Measurements from ENCODE around the gene KCTD11. TPM values are rescaled to one million over a fixed set of nuclear protein-coding genes. Genes with fewer than 3 reads are reported as not detected.
"Not testable (repeated sequence)": the region's sequence is repeated elsewhere in the genome, so short reads cannot be mapped to it uniquely, and the experiment has no call there.

KCTD11 gene
- total RNA-seq, 4 donors from 2014 or later: 3.6 to 7.0 (median 4.6) TPM

- no peak for TF ChIP-seq CTCF (IDR thresholded peaks at IDR 0.05 in 4 of 5, conservative IDR thresholded peaks at IDR 0.05 in 1 of 5)
- TF ChIP-seq POLR2A (IDR thresholded peaks at IDR 0.05): no peak
- intact Hi-C loops (cut with DNase I; ENCODE audit: low total_unique reads) (loop anchor here (1.0 kb wide), 2 partner anchors 38 to 205 kb away; partner anchors contain the start of genes PLSCR3 and SENP3), in situ Hi-C loops (cut with MboI; ENCODE audit: low sequenced_read_pairs in 4 of 4) (loop anchor here in 2 of 4 donors (25.0 kb wide), 2 partner anchors 156 to 181 kb away; partner anchors contain the start of gene TNFSF12 (in 1 of the 2))
- Histone ChIP-seq H3K27ac (no peak overlapping the region), H3K27me3 (no peaks in the 10 kb centered on the region), H3K4me1 (peaks cover 13% of the 10 kb centered on the region in 2 donors), H3K36me3 (no peaks in the 10 kb centered on the region), H3K4me3 (no peak overlapping the region), H3K9me3 (no peaks in the 10 kb centered on the region)
- ATAC-seq: no peak
- DNase-seq: no peak
These were observed 4.8 kb downstream of the KCTD11 start for GRCh38 chr17:7356756-7357155.

GRCh38 chr17:7357381-7357780 lies 5.4 kb downstream of the KCTD11 start:
- in situ Hi-C loops (cut with MboI; ENCODE audit: low sequenced_read_pairs in 4 of 4) (loop anchor here in 2 of 4 donors (25.0 kb wide), 2 partner anchors 155 to 180 kb away; partner anchors contain the start of gene TNFSF12 (in 1 of the 2)), intact Hi-C loops (cut with DNase I; ENCODE audit: low total_unique reads) (no loop called here)
- Histone ChIP-seq H3K27me3 (no peaks in the 10 kb centered on the region), H3K4me1 (peaks cover 13% of the 10 kb centered on the region in 2 donors), H3K36me3 (no peaks in the 10 kb centered on the region), H3K4me3 (no peak overlapping the region), H3K27ac (no peak overlapping the region), H3K9me3 (no peaks in the 10 kb centered on the region)
- TF ChIP-seq CTCF (IDR thresholded peaks at IDR 0.05 in 4 of 5, conservative IDR thresholded peaks at IDR 0.05 in 1 of 5): no peak
- no peak for TF ChIP-seq POLR2A (IDR thresholded peaks at IDR 0.05)
- DNase-seq: no peak
- ATAC-seq: no peak

- in situ Hi-C loops (cut with MboI; ENCODE audit: low sequenced_read_pairs in 4 of 4) (loop anchor here in 2 of 4 donors (25.0 kb wide), 2 partner anchors 150 to 175 kb away; partner anchors contain the start of gene TNFSF12 (in 1 of the 2)), intact Hi-C loops (cut with DNase I; ENCODE audit: low total_unique reads) (no loop called here)
- ATAC-seq: no peak
These were observed 9.9 kb downstream of the KCTD11 start for GRCh38 chr17:7361906-7362305.

DNA sequence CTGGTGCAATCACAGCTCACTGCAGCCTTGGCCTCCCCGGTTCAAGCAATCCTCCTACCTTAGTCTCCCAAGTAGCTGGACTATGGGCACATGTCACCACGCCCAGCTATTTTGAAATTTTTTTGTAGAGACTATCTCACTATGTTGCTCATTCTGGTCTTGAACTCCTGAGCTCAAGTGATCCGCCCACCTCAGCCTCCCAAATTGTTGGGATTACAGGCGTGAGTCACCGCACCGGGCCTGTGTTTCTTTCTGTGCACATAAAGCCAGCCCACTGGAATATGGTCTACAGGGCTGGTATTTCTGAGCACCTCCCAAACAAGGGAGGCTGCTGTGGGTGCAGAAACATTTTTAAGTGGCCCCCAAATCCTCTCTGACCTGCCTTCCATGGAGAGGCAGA lies 11.3 kb downstream of the KCTD11 start:
- TF ChIP-seq POLR2A (IDR thresholded peaks at IDR 0.05): no peak
- TF ChIP-seq CTCF (IDR thresholded peaks at IDR 0.05 in 4 of 5, conservative IDR thresholded peaks at IDR 0.05 in 1 of 5): no peak
- H3K36me3 ChIP-seq: no peaks in the 10 kb centered on the region
- ATAC-seq: no peak
- no peak overlapping the region for H3K4me3 ChIP-seq
- H3K27me3 ChIP-seq: no peaks in the 10 kb centered on the region
- H3K27ac ChIP-seq: no peak overlapping the region
- no peak for DNase-seq
- no peaks in the 10 kb centered on the region for H3K9me3 ChIP-seq
- no peaks in the 10 kb centered on the region for H3K4me1 ChIP-seq
- intact Hi-C loops (cut with DNase I; ENCODE audit: low total_unique reads) (no loop called here), in situ Hi-C loops (cut with MboI; ENCODE audit: low sequenced_read_pairs in 4 of 4) (loop anchor here in 2 of 4 donors (25.0 kb wide), 2 partner anchors 149 to 174 kb away; partner anchors contain the start of gene TNFSF12 (in 1 of the 2))

More at GRCh38 chr17:7361906-7362305, 9.9 kb downstream of the KCTD11 start:
- no peaks in the 10 kb centered on the region for H3K36me3 ChIP-seq
- H3K27ac ChIP-seq: no peak overlapping the region
- TF ChIP-seq POLR2A (IDR thresholded peaks at IDR 0.05): no peak
- TF ChIP-seq CTCF (IDR thresholded peaks at IDR 0.05 in 4 of 5, conservative IDR thresholded peaks at IDR 0.05 in 1 of 5): no peak
- no peaks in the 10 kb centered on the region for H3K27me3 ChIP-seq
- no peaks in the 10 kb centered on the region for H3K9me3 ChIP-seq
- H3K4me1 ChIP-seq: peaks cover 3 to 4% of the 10 kb centered on the region in 2 donors
- no peak overlapping the region for H3K4me3 ChIP-seq
- DNase-seq: no peak

DNA sequence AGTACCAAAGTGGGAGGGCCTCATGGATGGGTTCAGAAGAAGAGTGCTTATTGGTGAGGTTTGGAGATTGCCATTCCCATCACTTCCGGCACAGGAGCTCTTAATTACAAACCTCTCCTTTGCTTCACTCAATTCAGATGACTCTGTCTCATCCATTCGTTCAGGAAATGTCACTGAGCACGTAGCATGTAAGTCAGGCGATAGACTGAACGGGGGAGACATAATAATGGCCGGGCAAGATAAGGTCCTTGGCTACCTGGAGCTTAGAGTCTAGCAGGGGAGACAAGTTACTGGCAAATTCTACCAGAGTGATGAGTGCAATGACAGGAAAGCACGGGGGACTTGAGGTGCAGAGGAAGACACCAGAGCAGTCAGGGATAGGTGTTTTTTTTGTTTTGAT lies 14.0 kb downstream of the KCTD11 start:
- H3K4me3 ChIP-seq; ATAC-seq; H3K27me3 ChIP-seq; H3K4me1 ChIP-seq; H3K27ac ChIP-seq; intact Hi-C loops (cut with DNase I; ENCODE audit: low total_unique reads); DNase-seq; H3K9me3 ChIP-seq; H3K36me3 ChIP-seq: not testable (repeated sequence)
- in situ Hi-C loops (cut with MboI; ENCODE audit: low sequenced_read_pairs in 4 of 4): loop anchor here in 2 of 4 donors (25.0 kb wide), 2 partner anchors 146 to 171 kb away; partner anchors contain the start of gene TNFSF12 (in 1 of the 2)

All from gastrocnemius medialis (tissue), 4 donors.